B cell (primary cell): Measurements from ENCODE around the gene MAGEB17.

Source experiments
- EZH2 ChIP-seq: IDR thresholded peaks from 2 replicates; pipeline ENCODE4 v1.6.1; 2012; ENCODE audit warnings: borderline replicate concordance, low read depth, mild to moderate bottlenecking, moderate library complexity, low read length; ENCODE audit not compliant: insufficient read depth, poor library complexity, severe bottlenecking
- TF ChIP-seq, protein P1 (sequence below): fragments of 200-600 bp; IDR thresholded peaks from one replicate; pipeline ENCODE4 v1.8.0; 2022; ENCODE audit warnings: antibody characterized with exemption, mild to moderate bottlenecking

DNA sequence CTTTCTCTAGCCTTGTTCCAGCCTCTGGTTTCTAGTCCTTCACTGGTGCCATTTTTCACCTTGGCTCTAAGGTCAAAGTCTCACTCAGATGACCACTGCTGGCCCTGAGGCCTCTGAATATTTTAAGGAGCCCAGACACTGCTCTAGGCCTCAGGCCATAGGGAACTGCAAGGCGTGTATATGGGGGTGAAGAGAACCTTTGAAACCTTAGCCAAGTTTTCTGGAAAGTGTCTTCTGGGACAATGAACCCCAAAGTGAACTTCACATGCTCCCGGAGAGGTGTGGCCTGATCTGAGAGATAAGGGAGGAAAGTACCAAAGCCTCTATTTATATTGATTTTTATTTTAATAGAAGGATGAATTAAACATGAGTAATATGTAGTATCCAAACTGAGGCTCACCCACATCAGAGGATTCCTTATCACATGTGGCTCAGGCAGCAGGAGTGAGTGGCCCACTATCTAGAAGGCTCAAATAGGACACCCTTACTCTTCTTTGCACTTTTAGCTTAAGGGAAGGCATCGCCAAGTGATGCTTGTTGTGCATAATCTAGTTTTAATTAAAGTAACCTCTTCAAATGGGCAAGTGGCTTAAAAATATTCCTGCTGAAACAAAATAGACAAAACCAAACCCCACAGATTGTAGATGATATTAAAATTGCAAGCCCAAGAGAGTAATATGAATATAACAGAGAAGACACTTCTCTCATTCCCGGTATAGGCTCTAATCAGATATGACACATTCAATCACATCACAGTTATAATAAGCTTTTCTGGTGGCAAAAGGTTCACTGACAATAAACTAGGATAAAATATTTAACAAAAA is 25.6 kb upstream of the MAGEB17 start:
- TF ChIP-seq, protein P1, sequence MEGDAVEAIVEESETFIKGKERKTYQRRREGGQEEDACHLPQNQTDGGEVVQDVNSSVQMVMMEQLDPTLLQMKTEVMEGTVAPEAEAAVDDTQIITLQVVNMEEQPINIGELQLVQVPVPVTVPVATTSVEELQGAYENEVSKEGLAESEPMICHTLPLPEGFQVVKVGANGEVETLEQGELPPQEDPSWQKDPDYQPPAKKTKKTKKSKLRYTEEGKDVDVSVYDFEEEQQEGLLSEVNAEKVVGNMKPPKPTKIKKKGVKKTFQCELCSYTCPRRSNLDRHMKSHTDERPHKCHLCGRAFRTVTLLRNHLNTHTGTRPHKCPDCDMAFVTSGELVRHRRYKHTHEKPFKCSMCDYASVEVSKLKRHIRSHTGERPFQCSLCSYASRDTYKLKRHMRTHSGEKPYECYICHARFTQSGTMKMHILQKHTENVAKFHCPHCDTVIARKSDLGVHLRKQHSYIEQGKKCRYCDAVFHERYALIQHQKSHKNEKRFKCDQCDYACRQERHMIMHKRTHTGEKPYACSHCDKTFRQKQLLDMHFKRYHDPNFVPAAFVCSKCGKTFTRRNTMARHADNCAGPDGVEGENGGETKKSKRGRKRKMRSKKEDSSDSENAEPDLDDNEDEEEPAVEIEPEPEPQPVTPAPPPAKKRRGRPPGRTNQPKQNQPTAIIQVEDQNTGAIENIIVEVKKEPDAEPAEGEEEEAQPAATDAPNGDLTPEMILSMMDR = no peak
- TF ChIP-seq EZH2 = no peak
